ENCODE measurements around the gene TECPR1.

DNA sequence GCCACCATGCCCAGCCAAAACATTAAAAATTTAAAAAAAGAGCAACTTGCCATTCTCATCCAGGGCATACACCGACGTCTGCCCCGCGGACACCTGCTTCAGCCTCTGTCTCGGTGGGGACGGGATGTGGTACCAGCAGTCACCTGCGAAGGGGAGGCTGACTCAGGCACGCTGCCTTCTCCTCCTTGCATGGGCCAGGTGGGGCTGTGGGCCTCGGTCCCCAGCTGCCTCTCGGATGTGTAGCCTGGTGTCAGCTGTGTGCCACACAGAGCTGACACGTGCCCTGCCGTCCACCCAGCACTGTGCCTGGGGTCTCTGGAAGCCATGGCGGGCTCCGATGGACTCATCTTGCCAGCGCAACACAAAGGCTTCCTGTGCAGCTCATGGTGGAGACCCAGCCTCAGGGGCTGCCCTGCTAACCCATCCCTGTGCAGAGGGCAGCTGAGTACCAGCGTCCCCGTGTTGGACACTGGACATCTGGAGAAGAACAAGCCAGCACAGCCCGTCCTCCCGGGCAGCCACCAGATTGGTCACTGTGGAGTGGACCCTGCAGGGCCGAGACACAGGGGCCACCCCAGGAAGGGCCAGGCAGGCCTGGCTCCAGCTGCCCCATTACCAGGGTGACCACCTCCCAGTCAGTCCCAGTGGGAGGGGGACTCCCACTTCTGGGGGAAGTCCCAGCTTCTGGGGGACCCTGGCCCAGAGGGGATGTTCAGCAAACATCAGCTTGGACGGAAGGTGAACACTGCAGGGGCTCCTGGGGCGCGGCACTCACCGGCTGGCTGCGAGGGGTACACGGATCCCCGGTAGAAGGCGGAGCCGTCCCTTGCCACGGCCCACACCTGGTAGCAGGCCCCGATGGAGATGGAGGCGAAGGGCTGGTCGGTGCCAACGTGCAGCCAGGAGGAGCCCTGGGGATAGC is 30.2 kb downstream of the TECPR1 start:
- TF ChIP-seq POLR2AphosphoS2 (conservative IDR thresholded peaks at IDR 0.05; ENCODE audit: low read length) (no peak), TFCP2L1 (CRISPR knock-in tag; IDR thresholded peaks at IDR 0.05) (no peak), RAD21 (conservative IDR thresholded peaks at IDR 0.05 in 1 of 2, IDR thresholded peaks at IDR 0.05 in 1 of 2) (no peak), KDM5A (IDR thresholded peaks at IDR 0.05) (no peak), CEBPB (IDR thresholded peaks at IDR 0.05) (no peak), RFX5 (IDR thresholded peaks at IDR 0.05) (no peak)
- TF ChIP-seq, protein P1, sequence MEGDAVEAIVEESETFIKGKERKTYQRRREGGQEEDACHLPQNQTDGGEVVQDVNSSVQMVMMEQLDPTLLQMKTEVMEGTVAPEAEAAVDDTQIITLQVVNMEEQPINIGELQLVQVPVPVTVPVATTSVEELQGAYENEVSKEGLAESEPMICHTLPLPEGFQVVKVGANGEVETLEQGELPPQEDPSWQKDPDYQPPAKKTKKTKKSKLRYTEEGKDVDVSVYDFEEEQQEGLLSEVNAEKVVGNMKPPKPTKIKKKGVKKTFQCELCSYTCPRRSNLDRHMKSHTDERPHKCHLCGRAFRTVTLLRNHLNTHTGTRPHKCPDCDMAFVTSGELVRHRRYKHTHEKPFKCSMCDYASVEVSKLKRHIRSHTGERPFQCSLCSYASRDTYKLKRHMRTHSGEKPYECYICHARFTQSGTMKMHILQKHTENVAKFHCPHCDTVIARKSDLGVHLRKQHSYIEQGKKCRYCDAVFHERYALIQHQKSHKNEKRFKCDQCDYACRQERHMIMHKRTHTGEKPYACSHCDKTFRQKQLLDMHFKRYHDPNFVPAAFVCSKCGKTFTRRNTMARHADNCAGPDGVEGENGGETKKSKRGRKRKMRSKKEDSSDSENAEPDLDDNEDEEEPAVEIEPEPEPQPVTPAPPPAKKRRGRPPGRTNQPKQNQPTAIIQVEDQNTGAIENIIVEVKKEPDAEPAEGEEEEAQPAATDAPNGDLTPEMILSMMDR (IDR thresholded peaks at IDR 0.05): no peak
- TF ChIP-seq, protein P2, sequence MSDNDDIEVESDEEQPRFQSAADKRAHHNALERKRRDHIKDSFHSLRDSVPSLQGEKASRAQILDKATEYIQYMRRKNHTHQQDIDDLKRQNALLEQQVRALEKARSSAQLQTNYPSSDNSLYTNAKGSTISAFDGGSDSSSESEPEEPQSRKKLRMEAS (IDR thresholded peaks at IDR 0.05): no peak
